NCI-H526 (cell line): ENCODE measurements around the gene RXRB.
A peak's percentile ranks its signal among the peaks of the same experiment; 100 is the strongest.

Source experiments
- DNase-seq, 2 experiments: peaks; one replicate each; lab custom pipeline; 2025; lab: John Stamatoyannopoulos, UW

RXRB gene

GRCh38 chr6:33211666-33212422 is 11.4 kb upstream of the RXRB start:
- no peak for DNase-seq

GRCh38 chr6:33211136-33211535 is 10.7 kb upstream of the RXRB start:
- DNase-seq = no peak

GRCh38 chr6:33209856-33210255 is 9.4 kb upstream of the RXRB start:
- DNase-seq = no peak

- peak in 1 of 2 experiments; percentile 83 for DNase-seq
Measured at GRCh38 chr6:33208091-33208967, 7.9 kb upstream of the RXRB start, which contains the start of gene RING1. Gene RING1, plus strand, starts transcription at chr6:33208500. Its CDS starts 323 bp downstream, at chr6:33208823.

GRCh38 chr6:33207552-33208090 is 7.2 kb upstream of the RXRB start:
- DNase-seq = peak in 1 of 2 experiments; percentile 54

- peak in 1 of 2 experiments; percentile 26 for DNase-seq
Measured at GRCh38 chr6:33206864-33207551, 6.5 kb upstream of the RXRB start.

GRCh38 chr6:33206027-33206863 is 5.8 kb upstream of the RXRB start:
- DNase-seq = no peak

- no peak for DNase-seq
Measured at GRCh38 chr6:33205191-33206026, 4.9 kb upstream of the RXRB start.

GRCh38 chr6:33204415-33205190 is 4.1 kb upstream of the RXRB start, which contains the start of gene HSD17B8:
Gene HSD17B8, plus strand, starts transcription at chr6:33204655. Its CDS starts 14 bp downstream, at chr6:33204669.
- peak; percentile 69 to 96 for DNase-seq

GRCh38 chr6:33204165-33204414 is 3.6 kb upstream of the RXRB start:
- DNase-seq = no peak

- DNase-seq = no peak
Measured at GRCh38 chr6:33203443-33204164, 3.1 kb upstream of the RXRB start.

GRCh38 chr6:33202799-33203198 is 2.3 kb upstream of the RXRB start:
- DNase-seq = no peak

- DNase-seq = no peak
Measured at GRCh38 chr6:33201935-33202334, 1.5 kb upstream of the RXRB start.

GRCh38 chr6:33201147-33201545 is 681 bp upstream of the RXRB start:
- no peak for DNase-seq

GRCh38 chr6:33199687-33200218 is 712 bp downstream of the RXRB start:
- peak; percentile 60 to 90 for DNase-seq

- no peak for DNase-seq
Measured at GRCh38 chr6:33198853-33199436, 1.5 kb downstream of the RXRB start.

GRCh38 chr6:33198159-33198852 is 2.2 kb downstream of the RXRB start:
- DNase-seq = no peak
